ENCODE data around the gene ADIPOR1.

DNA sequence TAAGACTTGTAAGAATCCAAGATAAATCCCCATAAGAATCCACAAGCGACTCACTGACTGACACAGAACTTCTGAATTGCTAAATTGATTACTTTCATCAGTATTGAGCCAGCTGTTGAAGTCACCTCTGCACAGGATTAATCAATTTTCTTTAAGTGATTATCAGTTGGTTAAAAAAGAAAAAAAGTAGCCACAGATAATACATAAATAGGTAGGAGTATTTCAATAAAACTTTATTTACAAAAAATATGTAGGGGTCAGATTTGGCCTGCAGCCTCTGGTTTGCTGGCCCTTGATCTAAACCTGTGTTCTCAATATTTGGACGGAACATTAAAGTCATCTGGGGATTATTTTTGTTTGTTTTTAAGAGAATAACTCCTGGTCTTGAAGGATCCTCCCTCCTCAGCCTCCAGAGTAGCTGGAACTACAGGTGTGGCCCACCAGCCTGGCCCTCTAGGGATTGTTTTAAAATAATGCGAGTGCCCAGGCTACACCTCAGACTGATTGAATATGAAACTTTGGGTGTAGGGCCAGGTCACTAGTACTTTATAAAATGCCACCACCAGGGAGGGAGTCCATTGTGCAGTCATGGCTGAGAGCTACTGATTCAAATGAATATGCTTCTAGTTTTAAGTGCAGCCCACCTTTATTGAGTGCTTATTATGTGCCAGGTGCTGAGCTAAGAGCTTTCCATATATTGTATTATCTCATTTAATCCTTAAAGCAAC lies 42.3 kb upstream of the ADIPOR1 start:
- TF ChIP-seq, protein P1, sequence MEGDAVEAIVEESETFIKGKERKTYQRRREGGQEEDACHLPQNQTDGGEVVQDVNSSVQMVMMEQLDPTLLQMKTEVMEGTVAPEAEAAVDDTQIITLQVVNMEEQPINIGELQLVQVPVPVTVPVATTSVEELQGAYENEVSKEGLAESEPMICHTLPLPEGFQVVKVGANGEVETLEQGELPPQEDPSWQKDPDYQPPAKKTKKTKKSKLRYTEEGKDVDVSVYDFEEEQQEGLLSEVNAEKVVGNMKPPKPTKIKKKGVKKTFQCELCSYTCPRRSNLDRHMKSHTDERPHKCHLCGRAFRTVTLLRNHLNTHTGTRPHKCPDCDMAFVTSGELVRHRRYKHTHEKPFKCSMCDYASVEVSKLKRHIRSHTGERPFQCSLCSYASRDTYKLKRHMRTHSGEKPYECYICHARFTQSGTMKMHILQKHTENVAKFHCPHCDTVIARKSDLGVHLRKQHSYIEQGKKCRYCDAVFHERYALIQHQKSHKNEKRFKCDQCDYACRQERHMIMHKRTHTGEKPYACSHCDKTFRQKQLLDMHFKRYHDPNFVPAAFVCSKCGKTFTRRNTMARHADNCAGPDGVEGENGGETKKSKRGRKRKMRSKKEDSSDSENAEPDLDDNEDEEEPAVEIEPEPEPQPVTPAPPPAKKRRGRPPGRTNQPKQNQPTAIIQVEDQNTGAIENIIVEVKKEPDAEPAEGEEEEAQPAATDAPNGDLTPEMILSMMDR (IDR thresholded peaks at IDR 0.05) = no peak
- TF ChIP-seq, protein P2, sequence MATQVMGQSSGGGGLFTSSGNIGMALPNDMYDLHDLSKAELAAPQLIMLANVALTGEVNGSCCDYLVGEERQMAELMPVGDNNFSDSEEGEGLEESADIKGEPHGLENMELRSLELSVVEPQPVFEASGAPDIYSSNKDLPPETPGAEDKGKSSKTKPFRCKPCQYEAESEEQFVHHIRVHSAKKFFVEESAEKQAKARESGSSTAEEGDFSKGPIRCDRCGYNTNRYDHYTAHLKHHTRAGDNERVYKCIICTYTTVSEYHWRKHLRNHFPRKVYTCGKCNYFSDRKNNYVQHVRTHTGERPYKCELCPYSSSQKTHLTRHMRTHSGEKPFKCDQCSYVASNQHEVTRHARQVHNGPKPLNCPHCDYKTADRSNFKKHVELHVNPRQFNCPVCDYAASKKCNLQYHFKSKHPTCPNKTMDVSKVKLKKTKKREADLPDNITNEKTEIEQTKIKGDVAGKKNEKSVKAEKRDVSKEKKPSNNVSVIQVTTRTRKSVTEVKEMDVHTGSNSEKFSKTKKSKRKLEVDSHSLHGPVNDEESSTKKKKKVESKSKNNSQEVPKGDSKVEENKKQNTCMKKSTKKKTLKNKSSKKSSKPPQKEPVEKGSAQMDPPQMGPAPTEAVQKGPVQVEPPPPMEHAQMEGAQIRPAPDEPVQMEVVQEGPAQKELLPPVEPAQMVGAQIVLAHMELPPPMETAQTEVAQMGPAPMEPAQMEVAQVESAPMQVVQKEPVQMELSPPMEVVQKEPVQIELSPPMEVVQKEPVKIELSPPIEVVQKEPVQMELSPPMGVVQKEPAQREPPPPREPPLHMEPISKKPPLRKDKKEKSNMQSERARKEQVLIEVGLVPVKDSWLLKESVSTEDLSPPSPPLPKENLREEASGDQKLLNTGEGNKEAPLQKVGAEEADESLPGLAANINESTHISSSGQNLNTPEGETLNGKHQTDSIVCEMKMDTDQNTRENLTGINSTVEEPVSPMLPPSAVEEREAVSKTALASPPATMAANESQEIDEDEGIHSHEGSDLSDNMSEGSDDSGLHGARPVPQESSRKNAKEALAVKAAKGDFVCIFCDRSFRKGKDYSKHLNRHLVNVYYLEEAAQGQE (IDR thresholded peaks at IDR 0.05; ENCODE audit: low read depth, low read length) = no peak
- TF ChIP-seq, protein P3, sequence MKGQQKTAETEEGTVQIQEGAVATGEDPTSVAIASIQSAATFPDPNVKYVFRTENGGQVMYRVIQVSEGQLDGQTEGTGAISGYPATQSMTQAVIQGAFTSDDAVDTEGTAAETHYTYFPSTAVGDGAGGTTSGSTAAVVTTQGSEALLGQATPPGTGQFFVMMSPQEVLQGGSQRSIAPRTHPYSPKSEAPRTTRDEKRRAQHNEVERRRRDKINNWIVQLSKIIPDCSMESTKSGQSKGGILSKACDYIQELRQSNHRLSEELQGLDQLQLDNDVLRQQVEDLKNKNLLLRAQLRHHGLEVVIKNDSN (IDR thresholded peaks at IDR 0.05; ENCODE audit: borderline replicate concordance, low read depth) = no peak
- no peak for TF ChIP-seq YY1 (IDR thresholded peaks at IDR 0.05; ENCODE audit: low read depth)
- no peak for TF ChIP-seq GABPA (IDR thresholded peaks at IDR 0.05; ENCODE audit: low read depth)
- TF ChIP-seq FOXJ3 (CRISPR knock-in tag; IDR thresholded peaks at IDR 0.05) = no peak
- no peak for TF ChIP-seq FOXM1 (IDR thresholded peaks at IDR 0.05; ENCODE audit: low read depth)
- TF ChIP-seq, protein P4, sequence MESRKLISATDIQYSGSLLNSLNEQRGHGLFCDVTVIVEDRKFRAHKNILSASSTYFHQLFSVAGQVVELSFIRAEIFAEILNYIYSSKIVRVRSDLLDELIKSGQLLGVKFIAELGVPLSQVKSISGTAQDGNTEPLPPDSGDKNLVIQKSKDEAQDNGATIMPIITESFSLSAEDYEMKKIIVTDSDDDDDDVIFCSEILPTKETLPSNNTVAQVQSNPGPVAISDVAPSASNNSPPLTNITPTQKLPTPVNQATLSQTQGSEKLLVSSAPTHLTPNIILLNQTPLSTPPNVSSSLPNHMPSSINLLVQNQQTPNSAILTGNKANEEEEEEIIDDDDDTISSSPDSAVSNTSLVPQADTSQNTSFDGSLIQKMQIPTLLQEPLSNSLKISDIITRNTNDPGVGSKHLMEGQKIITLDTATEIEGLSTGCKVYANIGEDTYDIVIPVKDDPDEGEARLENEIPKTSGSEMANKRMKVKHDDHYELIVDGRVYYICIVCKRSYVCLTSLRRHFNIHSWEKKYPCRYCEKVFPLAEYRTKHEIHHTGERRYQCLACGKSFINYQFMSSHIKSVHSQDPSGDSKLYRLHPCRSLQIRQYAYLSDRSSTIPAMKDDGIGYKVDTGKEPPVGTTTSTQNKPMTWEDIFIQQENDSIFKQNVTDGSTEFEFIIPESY (IDR thresholded peaks at IDR 0.05; ENCODE audit: borderline replicate concordance, low read depth) = no peak
- no peak for TF ChIP-seq POLR2AphosphoS5 (IDR thresholded peaks at IDR 0.05; ENCODE audit: low read depth, low read length)
- TF ChIP-seq, protein P5, sequence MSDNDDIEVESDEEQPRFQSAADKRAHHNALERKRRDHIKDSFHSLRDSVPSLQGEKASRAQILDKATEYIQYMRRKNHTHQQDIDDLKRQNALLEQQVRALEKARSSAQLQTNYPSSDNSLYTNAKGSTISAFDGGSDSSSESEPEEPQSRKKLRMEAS (IDR thresholded peaks at IDR 0.05; ENCODE audit: low read depth) = no peak
- TF ChIP-seq MXI1 (IDR thresholded peaks at IDR 0.05; ENCODE audit: low read depth, low read length) = no peak
- no peak for TF ChIP-seq EP300 (IDR thresholded peaks at IDR 0.05; ENCODE audit: borderline replicate concordance in 1 of 2, low read depth in 1 of 2, low read length in 1 of 2)
- TF ChIP-seq EZH2phosphoT487 (IDR thresholded peaks at IDR 0.05; ENCODE audit: borderline replicate concordance, low read depth) = no peak
- no peak for TF ChIP-seq TAF1 (IDR thresholded peaks at IDR 0.05; ENCODE audit: borderline replicate concordance, low read depth, low read length)

All from SK-N-SH (cell line).